Measurements from ENCODE around the gene LANCL2. TPM values are rescaled to one million over a fixed set of nuclear protein-coding genes. Genes with fewer than 3 reads are reported as not detected.

The LANCL2 gene
- total and polyA plus RNA-seq, 2 of the 4 experiments (the other 2 are of a cell fraction): 11.7 to 17.9 TPM

DNA sequence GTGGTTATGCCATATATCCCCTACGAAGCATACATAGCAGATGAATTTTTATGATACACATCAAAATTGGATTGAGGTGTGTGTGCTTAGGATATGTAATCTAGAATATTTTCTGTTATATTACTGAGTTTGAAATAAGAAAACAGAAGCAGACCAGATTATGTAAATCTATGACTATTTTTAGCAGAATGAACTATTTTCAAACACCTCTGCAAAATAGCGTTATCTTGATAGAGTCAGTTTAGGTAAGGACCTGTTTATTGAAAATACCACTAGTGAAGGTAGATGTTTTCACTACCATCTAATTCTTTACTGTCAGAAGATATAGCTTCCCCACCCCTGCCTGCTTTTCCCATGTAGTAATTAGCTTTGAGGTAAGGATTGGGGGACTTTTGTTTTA, 9.1 kb downstream of the LANCL2 start:
- in situ Hi-C loops (cut with MboI; ENCODE audit: low sequenced_read_pairs): no loop called here
- POLR2A ChIA-PET (ENCODE audit: unreplicated experiment): no interaction called here
- intact Hi-C loops (cut with micrococcal nuclease): no loop called here

More for the DNA sequence above, 9.1 kb downstream of the LANCL2 start:
- H2BK15ac ChIP-seq (ENCODE audit: low read depth, low read length): no peak overlapping the region
- no peak overlapping the region for H2AFZ ChIP-seq (replicated peaks; ENCODE audit: low read length, poor library complexity)
- CTCF ChIA-PET: interaction anchor here (1.0 kb wide), 1 partner anchor 8 kb away, joined by 3 read pairs; no protein-coding TSS in a partner anchor
- TF ChIP-seq RCOR1 (IDR thresholded peaks at IDR 0.05; ENCODE audit: insufficient replicate concordance, low read length): no peak
- no peak for TF ChIP-seq CHD1 (IDR thresholded peaks at IDR 0.05; ENCODE audit: low read depth, low read length)
- TF ChIP-seq POLR2A (IDR thresholded peaks at IDR 0.05; ENCODE audit: low read depth, low read length): no peak
- no peak for TF ChIP-seq FOS (IDR thresholded peaks at IDR 0.05; ENCODE audit: low read depth, low read length)
- TF ChIP-seq NFE2L2 (IDR thresholded peaks at IDR 0.05; ENCODE audit: low read depth, low read length): no peak
- TF ChIP-seq MXI1 (IDR thresholded peaks at IDR 0.05; ENCODE audit: borderline replicate concordance, low read depth, low read length): no peak
- TF ChIP-seq MAFK (IDR thresholded peaks at IDR 0.05; ENCODE audit: low read depth, low read length): no peak
- TF ChIP-seq, protein P1, sequence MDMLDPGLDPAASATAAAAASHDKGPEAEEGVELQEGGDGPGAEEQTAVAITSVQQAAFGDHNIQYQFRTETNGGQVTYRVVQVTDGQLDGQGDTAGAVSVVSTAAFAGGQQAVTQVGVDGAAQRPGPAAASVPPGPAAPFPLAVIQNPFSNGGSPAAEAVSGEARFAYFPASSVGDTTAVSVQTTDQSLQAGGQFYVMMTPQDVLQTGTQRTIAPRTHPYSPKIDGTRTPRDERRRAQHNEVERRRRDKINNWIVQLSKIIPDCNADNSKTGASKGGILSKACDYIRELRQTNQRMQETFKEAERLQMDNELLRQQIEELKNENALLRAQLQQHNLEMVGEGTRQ (IDR thresholded peaks at IDR 0.05; ENCODE audit: low read depth, low read length): no peak
- TF ChIP-seq, protein P2, sequence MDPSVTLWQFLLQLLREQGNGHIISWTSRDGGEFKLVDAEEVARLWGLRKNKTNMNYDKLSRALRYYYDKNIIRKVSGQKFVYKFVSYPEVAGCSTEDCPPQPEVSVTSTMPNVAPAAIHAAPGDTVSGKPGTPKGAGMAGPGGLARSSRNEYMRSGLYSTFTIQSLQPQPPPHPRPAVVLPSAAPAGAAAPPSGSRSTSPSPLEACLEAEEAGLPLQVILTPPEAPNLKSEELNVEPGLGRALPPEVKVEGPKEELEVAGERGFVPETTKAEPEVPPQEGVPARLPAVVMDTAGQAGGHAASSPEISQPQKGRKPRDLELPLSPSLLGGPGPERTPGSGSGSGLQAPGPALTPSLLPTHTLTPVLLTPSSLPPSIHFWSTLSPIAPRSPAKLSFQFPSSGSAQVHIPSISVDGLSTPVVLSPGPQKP (IDR thresholded peaks at IDR 0.05; ENCODE audit: borderline replicate concordance, low read depth, low read length): no peak
- no peak for TF ChIP-seq CEBPB (IDR thresholded peaks at IDR 0.05; ENCODE audit: low read depth, low read length)
- TF ChIP-seq RAD21 (IDR thresholded peaks at IDR 0.05; ENCODE audit: low read length): no peak
- TF ChIP-seq, protein P3, sequence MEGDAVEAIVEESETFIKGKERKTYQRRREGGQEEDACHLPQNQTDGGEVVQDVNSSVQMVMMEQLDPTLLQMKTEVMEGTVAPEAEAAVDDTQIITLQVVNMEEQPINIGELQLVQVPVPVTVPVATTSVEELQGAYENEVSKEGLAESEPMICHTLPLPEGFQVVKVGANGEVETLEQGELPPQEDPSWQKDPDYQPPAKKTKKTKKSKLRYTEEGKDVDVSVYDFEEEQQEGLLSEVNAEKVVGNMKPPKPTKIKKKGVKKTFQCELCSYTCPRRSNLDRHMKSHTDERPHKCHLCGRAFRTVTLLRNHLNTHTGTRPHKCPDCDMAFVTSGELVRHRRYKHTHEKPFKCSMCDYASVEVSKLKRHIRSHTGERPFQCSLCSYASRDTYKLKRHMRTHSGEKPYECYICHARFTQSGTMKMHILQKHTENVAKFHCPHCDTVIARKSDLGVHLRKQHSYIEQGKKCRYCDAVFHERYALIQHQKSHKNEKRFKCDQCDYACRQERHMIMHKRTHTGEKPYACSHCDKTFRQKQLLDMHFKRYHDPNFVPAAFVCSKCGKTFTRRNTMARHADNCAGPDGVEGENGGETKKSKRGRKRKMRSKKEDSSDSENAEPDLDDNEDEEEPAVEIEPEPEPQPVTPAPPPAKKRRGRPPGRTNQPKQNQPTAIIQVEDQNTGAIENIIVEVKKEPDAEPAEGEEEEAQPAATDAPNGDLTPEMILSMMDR (conservative IDR thresholded peaks at IDR 0.05; ENCODE audit: low read depth, low read length): no peak
- TF ChIP-seq BHLHE40 (IDR thresholded peaks at IDR 0.05; ENCODE audit: low read depth, low read length): no peak
- no peak for TF ChIP-seq MAZ (IDR thresholded peaks at IDR 0.05; ENCODE audit: borderline replicate concordance, low read depth, low read length)
- no peak for TF ChIP-seq RFX5 (IDR thresholded peaks at IDR 0.05; ENCODE audit: low read depth, low read length)
- H3K56ac ChIP-seq (ENCODE audit: extremely low read depth, insufficient read depth, low read length): no peak overlapping the region
- H3K18ac ChIP-seq (ENCODE audit: low read depth, low read length): no peak overlapping the region
- no peak overlapping the region for H3K9ac ChIP-seq (ENCODE audit: low read depth, low read length)
- H4K91ac ChIP-seq (ENCODE audit: insufficient read depth, low read depth, low read length): no peak overlapping the region
- H4K5ac ChIP-seq (ENCODE audit: low read depth, low read length): no peak overlapping the region
- H3K9me1 ChIP-seq (ENCODE audit: insufficient read depth, low read length): peaks cover 11% of the 10 kb centered on the region
- BruUV-seq (replicated peaks): no TSS peak
- WGBS, 2 experiments (ENCODE audit: extremely low coverage in 2 of 2, insufficient read length in 1 of 2): no CpG with 5 or more reads among the region's 2 CpGs
- H3K4me1 ChIP-seq (ENCODE audit: control insufficient read depth, insufficient read depth, low read length): peaks cover 5% of the 10 kb centered on the region
- no peak overlapping the region for H3K4me2 ChIP-seq (ENCODE audit: low read depth, low read length)
- ATAC-seq (ENCODE audit: low read depth): no peak
- H4K8ac ChIP-seq (ENCODE audit: low read depth in 2 of 2, low read length in 2 of 2): no peak overlapping the region
- no peak overlapping the region for H3K14ac ChIP-seq (replicated peaks; ENCODE audit: low read depth, low read length)
- H3K4me3 ChIP-seq (ENCODE audit: insufficient read depth, low read depth, low read length): no peak overlapping the region
- H3K36me3 ChIP-seq (ENCODE audit: control insufficient read depth, insufficient read depth, low read length): no peaks in the 10 kb centered on the region; the same call in 1 of the 2 replicates
- H3K9me3 ChIP-seq (ENCODE audit: control insufficient read depth, insufficient read depth, low read length): no peaks in the 10 kb centered on the region
- H4K20me1 ChIP-seq (ENCODE audit: insufficient read depth, low read length): no peaks in the 10 kb centered on the region
- no peak overlapping the region for H3K27ac ChIP-seq (ENCODE audit: insufficient read depth, low read length)
- H3K4ac ChIP-seq (ENCODE audit: low read depth, low read length): no peak overlapping the region
- no peak overlapping the region for H2AK9ac ChIP-seq (replicated peaks; ENCODE audit: low read depth, low read length, poor library complexity)
- dilution Hi-C loops (cut with HindIII; ENCODE audit: low sequenced_read_pairs, unreplicated experiment): no loop called here
- H3K27me3 ChIP-seq (ENCODE audit: control insufficient read depth, insufficient read depth, low read length): no peaks in the 10 kb centered on the region
- H2BK120ac ChIP-seq (ENCODE audit: low read depth, low read length): no peak overlapping the region
- no peak overlapping the region for H2AK5ac ChIP-seq (ENCODE audit: low read depth, low read length)
- no peak overlapping the region for H2BK5ac ChIP-seq (ENCODE audit: low read depth, low read length, poor library complexity, severe bottlenecking)
- no peak overlapping the region for H3K23ac ChIP-seq (ENCODE audit: low read depth, low read length)
- no peak overlapping the region for H2BK20ac ChIP-seq (ENCODE audit: low read depth, low read length)
- no peak for DNase-seq
- peaks cover 22 to 27% of the 10 kb centered on the region in 2 experiments for H3K79me1 ChIP-seq (ENCODE audit: low read depth in 1 of 2, low read length in 2 of 2)

Measured in IMR-90 (cell line).